Neural cell (in vitro differentiated cells): ENCODE results near the gene CCDC71.

Source experiments
- CTCF ChIP-seq: fragments of 450-650 bp; IDR thresholded peaks from 2 replicates; pipeline ENCODE4 v1.5.1; 2014; ENCODE audit warnings: antibody characterized with exemption, mild to moderate bottlenecking, moderate library complexity; ENCODE audit not compliant: poor library complexity, severe bottlenecking
- SMC3 ChIP-seq: fragments of 450-650 bp; conservative IDR thresholded peaks from 2 replicates; pipeline ENCODE4 v1.6.1; 2014; ENCODE audit warnings: antibody characterized with exemption, mild to moderate bottlenecking, moderate library complexity; ENCODE audit not compliant: poor library complexity

GRCh38 chr3:49199239-49199899, 33.2 kb upstream of the CCDC71 start:
- no peak for TF ChIP-seq SMC3
- no peak for TF ChIP-seq CTCF
